Cardiac muscle cell (in vitro differentiated cells and primary cell): ENCODE results near the gene ATRNL1. TPM values are rescaled to one million over a fixed set of nuclear protein-coding genes. Genes with fewer than 3 reads are reported as not detected.
A peak's percentile ranks its signal among the peaks of the same experiment; 100 is the strongest.

Experiments used
- DNase-seq, 2 donors: peaks; one replicate each; pipeline versions ENCODE4 v3.0.0 to v3.0.0-alpha.2; 2010 to 2017; ENCODE audit warnings: low read depth in 1 of 2, low spot score in 1 of 2
- H3K27ac ChIP-seq: fragments of 200-600 bp; sonication (generic); 2 replicates; pipeline ENCODE4 v1.5.1; 2016
- H3K27me3 ChIP-seq: fragments of 200-600 bp; sonication (generic); 2 replicates; pipeline ENCODE4 v1.6.0; 2016; ENCODE audit warnings: control low read depth
- H3K36me3 ChIP-seq: fragments of 200-600 bp; sonication (generic); 2 replicates; pipeline ENCODE4 v1.5.1; 2016; ENCODE audit warnings: control low read depth
- H3K4me1 ChIP-seq: fragments of 200-600 bp; sonication (generic); 2 replicates; pipeline ENCODE4 v1.8.1; 2017; ENCODE audit warnings: low read depth, mild to moderate bottlenecking, mixed run types
- H3K4me3 ChIP-seq: fragments of 200-600 bp; sonication (generic); 2 replicates; pipeline ENCODE4 v1.5.1; 2016; ENCODE audit warnings: mild to moderate bottlenecking
- H3K9me3 ChIP-seq: fragments of 200-600 bp; sonication (generic); 2 replicates; pipeline ENCODE4 v1.5.1; 2017; ENCODE audit warnings: low read depth, mild to moderate bottlenecking, control low read depth
- polyA plus RNA-seq: library from polyadenylated mRNA; unstranded; fragments of >200 nt; fragmentation: Nextera tagmentation; extraction: Ambion mirVana; gene quantifications from 2 replicates; pipeline ENCODE4 v1.2.1, GENCODE V29; 2016
- total RNA-seq: library from RNA; depleted of rRNA; stranded (reverse); fragments of >200 nt; gene quantifications from 2 replicates; pipeline ENCODE4 v1.2.3, GENCODE V29; 2016
- TF ChIP-seq, protein P1 (sequence below): IDR thresholded peaks from 2 replicates; pipeline ENCODE4 v1.5.1; 2012; ENCODE audit warnings: low read depth, mild to moderate bottlenecking, low read length

Gene ATRNL1
- total and polyA plus RNA-seq, 2 experiments from 2014 or later = 4.5 to 14.1 TPM

DNA sequence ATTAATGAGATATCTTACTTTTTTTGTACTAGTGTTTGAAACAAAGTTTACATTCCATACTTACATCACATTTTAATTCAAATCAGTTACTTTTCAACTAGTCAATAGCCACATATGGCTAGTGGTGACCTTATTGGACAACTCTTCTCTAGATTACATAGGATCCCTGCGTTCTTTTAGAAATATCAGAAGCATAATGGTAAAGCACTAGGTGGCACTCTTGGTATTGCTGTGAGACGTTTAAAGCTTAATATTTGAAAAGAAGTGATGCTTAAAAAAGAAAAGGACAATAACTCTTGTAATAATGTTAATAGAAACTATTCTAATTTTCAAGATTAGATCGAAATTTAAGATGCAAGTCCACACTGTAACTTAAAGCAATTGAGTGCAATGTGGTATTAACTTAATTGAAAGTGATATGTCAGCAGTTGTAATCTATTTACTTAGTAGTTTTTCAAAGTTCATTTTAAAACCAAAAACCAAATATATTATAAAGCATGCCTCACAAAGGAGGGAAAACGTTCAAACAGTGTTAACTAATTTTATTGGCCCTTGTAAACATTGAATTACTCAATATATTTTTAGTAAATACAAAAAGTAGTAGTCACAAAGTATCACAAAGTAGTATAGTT, 339.1 kb downstream of the ATRNL1 start:
- peak; percentile 11 to 40 for DNase-seq
- Histone ChIP-seq H3K27me3 (no peaks in the 10 kb centered on the region), H3K27ac (no peak overlapping the region), H3K4me3 (no peak overlapping the region), H3K4me1 (no peaks in the 10 kb centered on the region), H3K36me3 (no peaks in the 10 kb centered on the region), H3K9me3 (no peaks in the 10 kb centered on the region)
- TF ChIP-seq, protein P1, sequence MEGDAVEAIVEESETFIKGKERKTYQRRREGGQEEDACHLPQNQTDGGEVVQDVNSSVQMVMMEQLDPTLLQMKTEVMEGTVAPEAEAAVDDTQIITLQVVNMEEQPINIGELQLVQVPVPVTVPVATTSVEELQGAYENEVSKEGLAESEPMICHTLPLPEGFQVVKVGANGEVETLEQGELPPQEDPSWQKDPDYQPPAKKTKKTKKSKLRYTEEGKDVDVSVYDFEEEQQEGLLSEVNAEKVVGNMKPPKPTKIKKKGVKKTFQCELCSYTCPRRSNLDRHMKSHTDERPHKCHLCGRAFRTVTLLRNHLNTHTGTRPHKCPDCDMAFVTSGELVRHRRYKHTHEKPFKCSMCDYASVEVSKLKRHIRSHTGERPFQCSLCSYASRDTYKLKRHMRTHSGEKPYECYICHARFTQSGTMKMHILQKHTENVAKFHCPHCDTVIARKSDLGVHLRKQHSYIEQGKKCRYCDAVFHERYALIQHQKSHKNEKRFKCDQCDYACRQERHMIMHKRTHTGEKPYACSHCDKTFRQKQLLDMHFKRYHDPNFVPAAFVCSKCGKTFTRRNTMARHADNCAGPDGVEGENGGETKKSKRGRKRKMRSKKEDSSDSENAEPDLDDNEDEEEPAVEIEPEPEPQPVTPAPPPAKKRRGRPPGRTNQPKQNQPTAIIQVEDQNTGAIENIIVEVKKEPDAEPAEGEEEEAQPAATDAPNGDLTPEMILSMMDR = peak; percentile 17

DNA sequence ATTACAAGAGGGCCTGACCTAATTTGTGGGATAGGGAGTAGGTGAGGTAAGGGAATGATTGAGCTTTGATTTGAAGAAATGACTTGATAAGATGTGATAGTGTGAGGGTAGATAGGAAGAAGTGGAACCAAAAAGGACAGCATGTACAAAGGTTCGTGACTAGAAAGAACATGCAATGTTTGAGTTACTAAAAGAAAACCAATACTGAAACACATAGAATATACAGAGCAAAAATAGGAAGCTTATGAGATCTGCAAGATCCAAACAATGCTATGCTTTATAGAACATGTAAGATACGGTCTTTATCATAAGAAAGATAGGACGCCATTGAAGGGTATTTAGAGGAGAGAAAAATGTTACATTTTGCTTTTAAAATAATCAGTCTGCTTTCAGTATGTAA, 343.8 kb downstream of the ATRNL1 start:
- no peak overlapping the region for H3K27ac ChIP-seq
- H3K9me3 ChIP-seq = no peaks in the 10 kb centered on the region
- no peak overlapping the region for H3K4me3 ChIP-seq
- no peak for DNase-seq
- TF ChIP-seq, protein P1 = no peak
- no peaks in the 10 kb centered on the region for H3K4me1 ChIP-seq
- no peaks in the 10 kb centered on the region for H3K27me3 ChIP-seq
- no peaks in the 10 kb centered on the region for H3K36me3 ChIP-seq

DNA sequence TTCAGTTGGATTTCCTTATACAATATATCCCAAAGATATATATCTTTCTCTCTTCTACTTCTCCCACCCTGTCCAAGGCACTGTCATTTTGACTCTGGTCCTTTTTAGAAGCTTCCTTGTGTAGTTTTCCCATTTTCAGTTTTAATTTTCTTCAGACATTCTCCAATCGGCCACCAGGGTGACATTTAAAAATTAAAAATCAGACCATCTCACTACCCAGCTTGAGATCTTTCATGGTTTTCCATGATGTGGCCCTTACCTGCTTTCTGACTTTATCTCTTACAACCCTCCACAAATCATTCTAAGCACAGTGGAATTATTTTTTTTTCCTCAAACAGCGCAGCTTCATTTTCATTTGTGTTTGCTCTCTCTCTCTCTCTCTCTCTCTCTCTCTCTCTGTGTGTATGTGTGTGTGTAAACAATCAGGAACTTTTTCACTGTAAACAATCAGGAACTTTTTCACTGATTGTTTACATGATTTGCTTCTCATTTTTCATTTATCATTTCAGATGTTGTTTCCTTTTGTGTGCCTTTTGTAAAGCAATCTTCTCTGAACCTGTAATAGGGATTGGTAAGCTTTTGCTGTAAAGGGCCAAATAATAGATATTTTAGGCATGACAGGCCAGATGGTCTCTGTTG, 348.9 kb downstream of the ATRNL1 start:
- H3K27ac ChIP-seq = no peak overlapping the region
- no peak overlapping the region for H3K4me3 ChIP-seq
- no peak for DNase-seq
- H3K9me3 ChIP-seq = no peaks in the 10 kb centered on the region
- no peaks in the 10 kb centered on the region for H3K36me3 ChIP-seq
- TF ChIP-seq, protein P1 = no peak
- no peaks in the 10 kb centered on the region for H3K27me3 ChIP-seq
- H3K4me1 ChIP-seq = peaks cover 12% of the 10 kb centered on the region

DNA sequence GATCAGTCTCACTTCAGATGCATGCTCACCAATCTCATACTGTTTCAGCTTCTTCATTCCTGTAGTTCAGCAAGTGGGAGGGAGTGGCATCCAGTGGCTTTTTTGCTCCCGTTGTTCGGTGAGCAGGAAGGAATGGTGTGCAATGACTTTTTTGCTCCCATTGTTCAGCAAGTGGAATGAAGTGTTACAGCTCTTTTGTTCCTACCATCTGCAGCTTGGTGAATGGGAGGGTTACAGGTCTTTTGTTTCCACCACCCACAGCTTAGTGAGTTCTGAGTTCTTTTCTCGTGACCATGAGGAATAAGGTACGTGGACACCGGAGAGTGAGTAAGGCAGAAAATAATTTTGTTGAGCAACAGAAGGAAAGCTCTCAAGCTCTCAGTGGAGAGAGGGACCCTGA, 363.6 kb downstream of the ATRNL1 start:
- no peak for DNase-seq
- TF ChIP-seq, protein P1 = no peak
- no peak overlapping the region for H3K4me3 ChIP-seq
- H3K4me1 ChIP-seq = no peaks in the 10 kb centered on the region
- H3K9me3 ChIP-seq = no peaks in the 10 kb centered on the region
- H3K27ac ChIP-seq = no peak overlapping the region
- H3K27me3 ChIP-seq = no peaks in the 10 kb centered on the region
- H3K36me3 ChIP-seq = no peaks in the 10 kb centered on the region

DNA sequence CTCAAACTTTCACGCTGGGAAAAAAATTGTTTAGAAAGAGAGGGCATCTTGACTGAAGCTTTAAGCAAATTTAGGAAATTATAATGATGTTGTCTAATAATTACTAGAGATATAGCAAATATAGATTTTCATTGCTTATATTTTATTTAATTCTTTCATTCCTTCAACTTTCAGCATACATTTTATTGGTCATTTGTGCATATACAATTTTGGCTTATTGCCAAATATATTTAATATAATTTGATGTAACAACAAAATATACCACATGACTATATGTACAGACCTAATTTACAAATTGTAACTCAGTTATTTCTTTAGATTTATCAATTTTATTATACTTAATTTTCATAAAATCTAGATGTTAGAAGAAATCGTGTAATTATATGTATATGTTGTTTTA, 390.1 kb downstream of the ATRNL1 start:
- TF ChIP-seq, protein P1 = no peak

More for the DNA sequence above, 390.1 kb downstream of the ATRNL1 start:
- H3K4me3 ChIP-seq = no peak overlapping the region
- DNase-seq = no peak
- no peaks in the 10 kb centered on the region for H3K36me3 ChIP-seq
- no peaks in the 10 kb centered on the region for H3K9me3 ChIP-seq
- no peaks in the 10 kb centered on the region for H3K4me1 ChIP-seq
- H3K27ac ChIP-seq = no peak overlapping the region
- H3K27me3 ChIP-seq = no peaks in the 10 kb centered on the region
